ENCODE measurements around the gene SYNJ2.
A peak's percentile ranks its signal among the peaks of the same experiment; 100 is the strongest.

The SYNJ2 gene

GRCh38 chr6:158028421-158028820, 46.8 kb downstream of the SYNJ2 start:
- DNase-seq = no peak

- no peak for DNase-seq
Observed at GRCh38 chr6:158028876-158029275, 47.2 kb downstream of the SYNJ2 start.

- DNase-seq = no peak
Observed at GRCh38 chr6:158029668-158030230, 48.1 kb downstream of the SYNJ2 start.

- no peak for DNase-seq
Observed at GRCh38 chr6:158030380-158031300, 49.0 kb downstream of the SYNJ2 start.

- no peak for DNase-seq
Observed at GRCh38 chr6:158031381-158032353, 50.0 kb downstream of the SYNJ2 start.

- no peak for DNase-seq
Observed at GRCh38 chr6:158032354-158032733, 50.7 kb downstream of the SYNJ2 start.

GRCh38 chr6:158033077-158033750, 51.6 kb downstream of the SYNJ2 start:
- DNase-seq = no peak

GRCh38 chr6:158033751-158034702, 52.4 kb downstream of the SYNJ2 start:
- no peak for DNase-seq

GRCh38 chr6:158036261-158036660, 54.6 kb downstream of the SYNJ2 start:
- DNase-seq = no peak

- DNase-seq = no peak
Observed at GRCh38 chr6:158037021-158037420, 55.4 kb downstream of the SYNJ2 start.

- DNase-seq = no peak
Observed at GRCh38 chr6:158037771-158038170, 56.1 kb downstream of the SYNJ2 start.

GRCh38 chr6:158038291-158039177, 56.9 kb downstream of the SYNJ2 start:
- DNase-seq = peak in 1 of 3 experiments; percentile 30

- no peak for DNase-seq
Observed at GRCh38 chr6:158039178-158039557, 57.5 kb downstream of the SYNJ2 start.

- DNase-seq = no peak
Observed at GRCh38 chr6:158039571-158040050, 57.9 kb downstream of the SYNJ2 start.

- no peak for DNase-seq
Observed at GRCh38 chr6:158040051-158040803, 58.6 kb downstream of the SYNJ2 start.

- DNase-seq = no peak
Observed at GRCh38 chr6:158040804-158041347, 59.2 kb downstream of the SYNJ2 start.

- no peak for DNase-seq
Observed at GRCh38 chr6:158041370-158041769, 59.7 kb downstream of the SYNJ2 start.

GRCh38 chr6:158041788-158042187, 60.1 kb downstream of the SYNJ2 start:
- no peak for DNase-seq

- DNase-seq = no peak
Observed at GRCh38 chr6:158042245-158042798, 60.7 kb downstream of the SYNJ2 start.

Data from NCI-H1417 (cell line).